GM23248 (cell line): ENCODE results near the gene DCAF4L1.

Experiments
- EZH2 ChIP-seq: fragments of 200-600 bp; sonication (generic); IDR thresholded peaks from 2 replicates; pipeline ENCODE4 v1.6.1; 2018; ENCODE audit warnings: antibody characterized with exemption, mild to moderate bottlenecking; ENCODE audit not compliant: insufficient read depth, poor library complexity, severe bottlenecking
- EZH2phosphoT487 ChIP-seq: fragments of 200-600 bp; sonication (generic); IDR thresholded peaks from 2 replicates; pipeline ENCODE4 v1.6.1; 2018; ENCODE audit warnings: antibody characterized with exemption, moderate library complexity, mild to moderate bottlenecking, low read depth; ENCODE audit not compliant: insufficient read depth

GRCh38 chr4:41939016-41939626 lies 42.4 kb upstream of the DCAF4L1 start:
- no peak for TF ChIP-seq EZH2
- TF ChIP-seq EZH2phosphoT487 = no peak
